ENCODE measurements around the gene HIF1A.
"Not testable (repeated sequence)": the region's sequence is repeated elsewhere in the genome, so short reads cannot be mapped to it uniquely, and the experiment has no call there.

HIF1A gene

DNA sequence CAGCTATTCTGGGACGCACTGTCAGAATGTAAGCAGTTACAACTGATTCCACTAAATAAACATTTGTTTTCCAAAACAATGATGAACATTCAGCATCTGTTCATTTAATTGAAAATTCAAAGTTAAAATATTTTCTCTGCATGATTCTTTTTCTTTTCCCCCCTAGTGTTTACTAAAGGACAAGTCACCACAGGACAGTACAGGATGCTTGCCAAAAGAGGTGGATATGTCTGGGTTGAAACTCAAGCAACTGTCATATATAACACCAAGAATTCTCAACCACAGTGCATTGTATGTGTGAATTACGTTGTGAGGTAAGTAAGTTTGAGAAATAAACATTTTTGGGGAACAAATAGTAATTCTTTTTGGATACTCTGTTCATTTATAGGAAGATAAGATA lies 38.7 kb downstream of the HIF1A start:
- no peak for DNase-seq
- in situ Hi-C loops (cut with MboI; ENCODE audit: low pct_unique_long_range_greater_than_20kb, low sequenced_read_pairs) = loop anchor here (10.0 kb wide), 1 partner anchor 259 kb away; no protein-coding TSS in a partner anchor

- in situ Hi-C loops (cut with MboI; ENCODE audit: low pct_unique_long_range_greater_than_20kb, low sequenced_read_pairs) = loop anchor here (10.0 kb wide), 1 partner anchor 262 kb away; no protein-coding TSS in a partner anchor
- DNase-seq = no peak
Observed at GRCh38 chr14:61736751-61737150, 41.4 kb downstream of the HIF1A start.

DNA sequence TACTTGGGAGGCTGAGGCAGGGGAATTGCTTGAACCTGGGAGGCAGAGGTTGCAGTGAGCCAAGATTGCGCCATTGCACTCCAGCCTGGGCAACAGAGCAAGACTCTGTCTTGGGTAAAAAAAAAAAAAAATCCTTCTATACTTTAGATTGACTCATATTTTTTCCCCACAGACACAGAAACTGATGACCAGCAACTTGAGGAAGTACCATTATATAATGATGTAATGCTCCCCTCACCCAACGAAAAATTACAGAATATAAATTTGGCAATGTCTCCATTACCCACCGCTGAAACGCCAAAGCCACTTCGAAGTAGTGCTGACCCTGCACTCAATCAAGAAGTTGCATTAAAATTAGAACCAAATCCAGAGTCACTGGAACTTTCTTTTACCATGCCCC lies 42.6 kb downstream of the HIF1A start:
- in situ Hi-C loops (cut with MboI; ENCODE audit: low pct_unique_long_range_greater_than_20kb, low sequenced_read_pairs) = loop anchor here (10.0 kb wide), 1 partner anchor 263 kb away; no protein-coding TSS in a partner anchor
- DNase-seq = no peak

DNA sequence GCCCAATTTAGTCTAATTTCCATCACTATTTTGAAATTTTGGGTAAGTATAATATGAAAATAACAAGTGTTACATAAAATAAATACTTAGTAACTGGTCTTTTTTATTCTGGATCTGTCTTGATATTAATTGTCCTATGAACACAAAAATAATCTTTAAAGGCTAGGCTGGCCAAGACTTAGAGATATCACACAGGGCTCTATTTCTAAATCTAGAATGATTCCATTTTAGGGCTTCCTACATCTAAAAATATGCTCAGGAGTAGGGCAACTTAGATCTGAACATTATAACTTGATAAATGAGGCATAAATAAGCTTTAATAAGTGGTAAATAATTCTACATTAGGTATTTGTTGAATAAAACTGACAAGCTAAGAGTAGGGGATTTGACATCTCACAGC lies 43.8 kb downstream of the HIF1A start:
- in situ Hi-C loops (cut with MboI; ENCODE audit: low pct_unique_long_range_greater_than_20kb, low sequenced_read_pairs) = loop anchor here (10.0 kb wide), 1 partner anchor 264 kb away; no protein-coding TSS in a partner anchor
- DNase-seq = no peak

GRCh38 chr14:61742371-61742770 lies 47.1 kb downstream of the HIF1A start:
- no peak for DNase-seq
- in situ Hi-C loops (cut with MboI; ENCODE audit: low pct_unique_long_range_greater_than_20kb, low sequenced_read_pairs) = no loop called here

GRCh38 chr14:61744238-61744637 lies 48.9 kb downstream of the HIF1A start:
- no peak for DNase-seq
- in situ Hi-C loops (cut with MboI; ENCODE audit: low pct_unique_long_range_greater_than_20kb, low sequenced_read_pairs) = no loop called here

DNA sequence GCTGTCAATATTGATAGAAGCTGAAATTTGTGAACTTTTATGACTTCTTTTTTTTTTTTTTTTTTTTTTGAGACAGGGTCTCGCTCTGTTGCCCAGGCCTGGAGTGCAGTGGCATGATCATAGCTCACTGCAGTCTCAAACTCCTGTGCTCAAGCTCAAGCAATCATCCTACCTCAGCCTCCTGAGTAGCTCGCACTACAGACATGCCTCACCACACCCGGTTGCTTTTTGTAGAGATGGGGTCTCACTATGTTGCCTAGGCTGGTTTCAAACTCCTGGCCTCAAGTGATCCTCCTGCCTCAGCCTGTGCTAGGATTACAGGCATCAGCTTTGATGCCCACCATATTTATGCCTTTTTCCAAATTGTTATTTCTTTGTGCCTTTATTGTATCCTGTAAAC lies 51.0 kb downstream of the HIF1A start:
- DNase-seq; in situ Hi-C loops (cut with MboI; ENCODE audit: low pct_unique_long_range_greater_than_20kb, low sequenced_read_pairs): not testable (repeated sequence)

GRCh38 chr14:61746881-61747280 lies 51.6 kb downstream of the HIF1A start:
- in situ Hi-C loops (cut with MboI; ENCODE audit: low pct_unique_long_range_greater_than_20kb, low sequenced_read_pairs) = no loop called here
- DNase-seq = no peak

- in situ Hi-C loops (cut with MboI; ENCODE audit: low pct_unique_long_range_greater_than_20kb, low sequenced_read_pairs) = no loop called here
- DNase-seq = no peak
Observed at GRCh38 chr14:61747342-61747741, 52.0 kb downstream of the HIF1A start.

- in situ Hi-C loops (cut with MboI; ENCODE audit: low pct_unique_long_range_greater_than_20kb, low sequenced_read_pairs) = no loop called here
- peak; percentile 35 for DNase-seq
Observed at GRCh38 chr14:61749264-61749663, 54.0 kb downstream of the HIF1A start.

- in situ Hi-C loops (cut with MboI; ENCODE audit: low pct_unique_long_range_greater_than_20kb, low sequenced_read_pairs) = no loop called here
Observed at GRCh38 chr14:61749867-61750266, 54.6 kb downstream of the HIF1A start.

DNA sequence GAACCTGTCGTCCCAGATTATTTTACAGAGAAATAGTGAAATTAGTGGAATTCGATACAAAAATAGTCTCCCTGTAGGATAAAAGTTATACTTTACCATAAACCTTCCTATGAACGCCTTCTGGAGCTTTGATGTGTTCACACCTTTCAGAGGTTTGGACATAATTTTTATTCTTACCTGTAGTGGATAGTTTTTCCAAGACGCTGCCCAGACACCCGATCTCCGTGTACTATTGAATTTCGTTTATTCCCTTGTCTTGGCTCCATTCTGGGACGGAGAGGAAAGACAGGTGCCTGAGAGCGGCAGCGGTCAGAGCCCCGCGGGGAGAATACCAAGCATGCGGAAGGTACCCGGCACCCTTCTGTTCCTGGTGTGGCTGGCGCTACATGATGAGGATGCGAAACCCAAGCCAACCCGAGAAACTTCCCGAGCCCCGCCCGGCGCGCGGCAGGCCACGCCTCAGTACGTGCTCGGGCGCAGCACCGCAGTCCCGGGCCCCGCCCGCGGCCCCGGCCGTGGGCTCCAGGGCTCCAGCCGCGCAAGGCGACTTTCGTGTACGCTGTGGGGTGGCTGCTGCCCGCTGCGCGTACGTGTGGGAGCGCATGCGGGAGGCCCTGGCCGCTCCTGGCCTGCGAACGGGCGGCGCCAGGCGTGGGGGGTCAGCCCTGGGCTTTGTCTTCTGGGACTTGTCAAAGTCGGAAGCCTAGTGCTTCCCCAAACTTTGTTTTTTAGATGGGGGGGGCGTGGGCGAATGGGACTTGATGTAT lies 55.6 kb downstream of the HIF1A start:
- in situ Hi-C loops (cut with MboI; ENCODE audit: low pct_unique_long_range_greater_than_20kb, low sequenced_read_pairs) = no loop called here
- DNase-seq = peak; percentile 90

More at GRCh38 chr14:61749867-61750266, 54.6 kb downstream of the HIF1A start:
- peak; percentile 23 for DNase-seq

DNA sequence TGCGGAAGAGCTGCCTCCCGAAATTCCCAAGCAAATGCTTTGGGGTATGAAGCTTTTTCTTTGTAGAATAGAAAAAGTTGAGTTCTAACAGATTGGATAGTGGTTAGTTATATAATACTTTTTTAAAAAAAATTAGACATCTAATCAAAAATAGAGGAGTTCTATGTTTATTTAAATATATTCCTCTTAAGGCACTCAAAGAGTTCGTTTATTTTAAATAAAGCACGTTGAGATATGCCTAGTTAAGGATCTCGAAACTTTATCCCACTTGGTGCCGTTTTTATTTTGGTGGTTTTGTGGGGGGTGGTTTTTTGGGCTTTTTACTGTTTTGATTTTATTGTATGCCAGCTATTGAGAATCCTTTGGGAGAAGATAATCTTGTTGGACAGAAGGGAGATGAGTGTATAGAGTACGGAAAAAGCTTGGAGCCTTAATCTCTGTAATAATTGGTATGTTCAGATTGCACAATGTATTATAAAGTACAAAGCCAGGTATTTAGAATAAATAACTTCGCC lies 56.2 kb downstream of the HIF1A start:
- no peak for DNase-seq
- in situ Hi-C loops (cut with MboI; ENCODE audit: low pct_unique_long_range_greater_than_20kb, low sequenced_read_pairs) = no loop called here

DNA sequence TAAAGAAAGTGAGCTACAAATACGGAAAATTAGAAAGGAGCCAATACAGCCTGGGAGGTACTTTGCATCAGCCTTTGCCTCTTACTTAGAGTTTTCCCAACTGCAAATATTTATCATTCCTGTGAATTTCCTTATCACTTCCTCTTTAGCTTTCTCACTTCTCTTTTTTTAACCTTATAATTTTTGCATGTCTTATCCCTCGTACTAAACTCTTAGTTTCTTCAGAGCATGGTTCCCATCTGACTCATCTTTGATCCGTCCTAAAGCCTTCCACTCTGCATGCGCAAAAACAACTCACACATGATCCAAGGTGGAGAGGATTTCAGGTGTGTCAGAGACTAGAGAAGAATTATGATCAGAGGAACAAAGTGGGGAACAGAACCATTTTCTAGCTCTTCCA lies 57.3 kb downstream of the HIF1A start:
- in situ Hi-C loops (cut with MboI; ENCODE audit: low pct_unique_long_range_greater_than_20kb, low sequenced_read_pairs) = no loop called here
- DNase-seq = peak; percentile 61

DNA sequence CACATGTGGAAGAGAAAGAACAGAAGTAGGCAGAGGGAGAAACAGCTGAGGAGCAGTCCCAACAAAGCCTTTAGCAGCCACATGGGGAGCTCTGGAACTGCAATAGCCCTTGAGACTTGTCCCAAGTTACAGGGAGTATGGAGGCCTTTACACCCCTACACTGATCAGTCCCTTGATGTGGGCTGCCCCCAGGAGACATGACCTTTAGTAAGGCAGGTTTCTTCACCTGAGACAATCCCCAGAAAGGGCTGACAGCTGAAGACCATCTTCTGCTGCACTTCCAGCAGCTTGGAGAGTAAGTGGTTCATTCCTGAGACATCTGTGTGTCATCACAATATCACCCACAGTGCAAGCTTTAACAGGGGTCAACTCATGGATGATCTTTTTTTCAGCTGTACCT lies 58.3 kb downstream of the HIF1A start:
- no peak for DNase-seq

DNA sequence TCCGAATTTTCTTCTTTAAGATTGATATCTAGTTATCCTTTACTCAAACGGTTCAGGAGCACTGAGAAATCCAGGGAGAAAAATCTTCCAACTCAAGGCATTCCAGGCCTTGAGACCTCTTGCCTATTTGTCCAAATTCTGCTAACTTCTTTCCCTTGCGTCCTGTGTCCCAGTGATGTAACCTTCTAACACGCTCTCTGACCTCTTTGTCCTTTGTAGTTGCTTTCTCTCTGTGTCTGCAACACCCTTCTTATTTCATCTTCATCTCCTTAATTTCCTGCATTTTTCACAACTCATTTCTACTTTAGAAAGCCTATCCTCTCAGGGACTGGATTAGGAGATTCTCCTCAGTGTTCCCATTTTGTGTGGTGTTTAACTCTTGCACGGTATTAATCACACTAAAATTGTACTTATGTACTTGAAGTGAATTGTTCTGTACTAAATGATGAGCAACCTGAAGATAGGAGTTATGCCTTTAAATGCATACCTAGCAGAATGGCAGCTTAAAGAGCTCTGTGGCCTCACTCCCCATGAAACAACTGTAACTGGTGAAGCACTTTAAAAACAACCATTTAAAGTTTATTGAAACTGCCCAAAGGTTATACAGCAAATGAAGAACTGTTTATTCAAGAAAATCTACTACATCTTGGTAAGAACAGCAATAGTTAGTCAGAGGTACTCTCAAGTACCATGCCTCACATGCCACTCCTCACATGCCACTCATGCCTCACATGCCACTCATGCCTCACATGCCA lies 59.5 kb downstream of the HIF1A start:
- in situ Hi-C loops (cut with MboI; ENCODE audit: low pct_unique_long_range_greater_than_20kb, low sequenced_read_pairs) = no loop called here
- no peak for DNase-seq

More for the DNA sequence above, 58.3 kb downstream of the HIF1A start:
- in situ Hi-C loops (cut with MboI; ENCODE audit: low pct_unique_long_range_greater_than_20kb, low sequenced_read_pairs) = no loop called here

DNA sequence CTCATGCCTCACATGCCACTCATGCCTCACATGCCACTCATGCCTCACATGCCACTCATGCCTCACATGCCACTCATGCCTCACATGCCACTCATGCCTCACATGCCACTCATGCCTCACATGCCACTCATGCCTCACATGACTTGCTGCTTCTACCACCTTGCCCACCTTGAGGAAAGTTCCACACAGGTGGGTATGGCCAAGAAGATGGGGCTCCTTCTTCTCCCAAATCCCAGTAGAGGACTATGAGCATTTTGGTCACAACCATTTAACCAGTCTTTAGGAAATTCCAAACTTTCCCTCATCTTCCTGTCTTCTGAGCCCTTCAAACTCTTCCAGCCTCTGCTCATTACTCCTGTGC lies 60.0 kb downstream of the HIF1A start:
- DNase-seq; in situ Hi-C loops (cut with MboI; ENCODE audit: low pct_unique_long_range_greater_than_20kb, low sequenced_read_pairs): not testable (repeated sequence)

GRCh38 chr14:61756135-61756534 lies 60.8 kb downstream of the HIF1A start:
- in situ Hi-C loops (cut with MboI; ENCODE audit: low pct_unique_long_range_greater_than_20kb, low sequenced_read_pairs) = no loop called here
- DNase-seq = no peak

DNA sequence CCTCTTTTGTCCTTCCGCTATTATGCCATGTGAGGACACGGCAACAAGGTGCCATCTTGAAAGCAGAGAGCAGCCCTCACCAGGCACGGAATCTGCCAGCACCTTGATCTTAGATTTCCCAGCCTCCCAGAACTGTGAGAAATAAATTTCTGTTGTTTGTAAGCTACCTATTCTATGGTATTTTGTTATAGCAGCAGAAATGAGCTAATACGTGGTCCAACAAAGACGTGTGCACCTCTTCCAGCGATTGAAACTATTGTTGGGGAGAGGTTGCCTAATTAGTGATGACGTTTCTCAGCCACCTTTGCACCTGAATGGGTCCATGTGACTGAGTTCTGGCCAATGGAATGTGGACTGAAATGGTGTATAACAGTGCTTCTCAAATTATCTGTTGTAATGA lies 64.6 kb downstream of the HIF1A start:
- DNase-seq = no peak
- in situ Hi-C loops (cut with MboI; ENCODE audit: low pct_unique_long_range_greater_than_20kb, low sequenced_read_pairs) = no loop called here

- no peak for DNase-seq
- in situ Hi-C loops (cut with MboI; ENCODE audit: low pct_unique_long_range_greater_than_20kb, low sequenced_read_pairs) = no loop called here
Observed at GRCh38 chr14:61761557-61761956, 66.2 kb downstream of the HIF1A start.

All from KBM-7 (cell line).